ENCODE data around the gene MSMB. TPM values are rescaled to one million over a fixed set of nuclear protein-coding genes. Genes with fewer than 3 reads are reported as not detected.

The MSMB gene
- total RNA-seq, 1 experiment from 2014 or later = not detected

DNA sequence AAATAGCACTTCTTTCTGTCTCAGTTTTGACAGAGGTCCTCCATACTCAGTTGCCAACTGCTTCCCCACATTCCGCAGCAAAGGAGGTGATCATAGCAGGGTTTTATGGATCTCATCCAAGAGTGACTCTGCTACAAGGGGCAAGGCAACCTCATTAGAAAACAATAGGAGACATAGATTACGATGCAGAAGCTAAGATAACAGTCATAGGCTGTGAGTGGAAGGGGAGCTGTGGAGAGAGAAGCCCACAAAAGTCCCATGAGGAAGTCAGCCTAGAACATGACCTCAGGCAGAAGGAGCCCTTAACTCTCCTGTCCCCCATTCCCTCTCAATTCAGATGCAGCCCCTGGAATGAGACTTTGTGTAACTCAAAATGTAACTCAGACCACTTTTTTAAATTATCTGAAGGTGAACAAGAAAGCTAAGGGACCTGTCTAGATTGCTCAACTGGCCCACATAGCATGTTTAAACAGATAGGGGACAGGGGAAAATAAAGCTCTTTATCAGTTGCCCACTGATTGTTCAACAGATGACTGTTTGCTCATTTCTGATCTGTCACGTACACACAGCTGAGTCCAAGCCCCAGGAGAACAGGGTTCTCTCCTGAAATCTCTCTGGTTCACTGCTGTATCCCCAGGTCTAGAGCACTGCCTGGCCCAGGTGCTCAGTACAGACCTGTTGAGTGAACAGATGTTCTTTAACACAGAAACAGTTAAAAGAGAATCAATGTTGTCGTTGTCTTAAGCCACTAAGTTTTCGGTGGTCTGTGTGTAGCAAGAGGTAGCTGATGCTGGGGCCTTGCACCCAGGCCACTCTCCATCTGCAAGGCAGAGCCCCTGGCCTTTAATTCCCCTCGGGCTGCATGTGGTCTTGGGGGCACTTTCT is 14.2 kb downstream of the MSMB start (continued):
- TF ChIP-seq, protein P1, sequence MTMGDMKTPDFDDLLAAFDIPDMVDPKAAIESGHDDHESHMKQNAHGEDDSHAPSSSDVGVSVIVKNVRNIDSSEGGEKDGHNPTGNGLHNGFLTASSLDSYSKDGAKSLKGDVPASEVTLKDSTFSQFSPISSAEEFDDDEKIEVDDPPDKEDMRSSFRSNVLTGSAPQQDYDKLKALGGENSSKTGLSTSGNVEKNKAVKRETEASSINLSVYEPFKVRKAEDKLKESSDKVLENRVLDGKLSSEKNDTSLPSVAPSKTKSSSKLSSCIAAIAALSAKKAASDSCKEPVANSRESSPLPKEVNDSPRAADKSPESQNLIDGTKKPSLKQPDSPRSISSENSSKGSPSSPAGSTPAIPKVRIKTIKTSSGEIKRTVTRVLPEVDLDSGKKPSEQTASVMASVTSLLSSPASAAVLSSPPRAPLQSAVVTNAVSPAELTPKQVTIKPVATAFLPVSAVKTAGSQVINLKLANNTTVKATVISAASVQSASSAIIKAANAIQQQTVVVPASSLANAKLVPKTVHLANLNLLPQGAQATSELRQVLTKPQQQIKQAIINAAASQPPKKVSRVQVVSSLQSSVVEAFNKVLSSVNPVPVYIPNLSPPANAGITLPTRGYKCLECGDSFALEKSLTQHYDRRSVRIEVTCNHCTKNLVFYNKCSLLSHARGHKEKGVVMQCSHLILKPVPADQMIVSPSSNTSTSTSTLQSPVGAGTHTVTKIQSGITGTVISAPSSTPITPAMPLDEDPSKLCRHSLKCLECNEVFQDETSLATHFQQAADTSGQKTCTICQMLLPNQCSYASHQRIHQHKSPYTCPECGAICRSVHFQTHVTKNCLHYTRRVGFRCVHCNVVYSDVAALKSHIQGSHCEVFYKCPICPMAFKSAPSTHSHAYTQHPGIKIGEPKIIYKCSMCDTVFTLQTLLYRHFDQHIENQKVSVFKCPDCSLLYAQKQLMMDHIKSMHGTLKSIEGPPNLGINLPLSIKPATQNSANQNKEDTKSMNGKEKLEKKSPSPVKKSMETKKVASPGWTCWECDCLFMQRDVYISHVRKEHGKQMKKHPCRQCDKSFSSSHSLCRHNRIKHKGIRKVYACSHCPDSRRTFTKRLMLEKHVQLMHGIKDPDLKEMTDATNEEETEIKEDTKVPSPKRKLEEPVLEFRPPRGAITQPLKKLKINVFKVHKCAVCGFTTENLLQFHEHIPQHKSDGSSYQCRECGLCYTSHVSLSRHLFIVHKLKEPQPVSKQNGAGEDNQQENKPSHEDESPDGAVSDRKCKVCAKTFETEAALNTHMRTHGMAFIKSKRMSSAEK (CRISPR knock-in tag; IDR thresholded peaks at IDR 0.05; ENCODE audit: borderline replicate concordance) = no peak
- no peak for TF ChIP-seq KAT7 (CRISPR knock-in tag; IDR thresholded peaks at IDR 0.05; ENCODE audit: borderline replicate concordance)
- TF ChIP-seq, protein P2, sequence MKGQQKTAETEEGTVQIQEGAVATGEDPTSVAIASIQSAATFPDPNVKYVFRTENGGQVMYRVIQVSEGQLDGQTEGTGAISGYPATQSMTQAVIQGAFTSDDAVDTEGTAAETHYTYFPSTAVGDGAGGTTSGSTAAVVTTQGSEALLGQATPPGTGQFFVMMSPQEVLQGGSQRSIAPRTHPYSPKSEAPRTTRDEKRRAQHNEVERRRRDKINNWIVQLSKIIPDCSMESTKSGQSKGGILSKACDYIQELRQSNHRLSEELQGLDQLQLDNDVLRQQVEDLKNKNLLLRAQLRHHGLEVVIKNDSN (CRISPR knock-in tag; IDR thresholded peaks at IDR 0.05) = no peak
- no peak for TF ChIP-seq CREM (CRISPR knock-in tag; IDR thresholded peaks at IDR 0.05)
- TF ChIP-seq ZNF138 (CRISPR knock-in tag; conservative IDR thresholded peaks at IDR 0.05) = no peak
- TF ChIP-seq FOXP1 (CRISPR knock-in tag; IDR thresholded peaks at IDR 0.05; ENCODE audit: borderline replicate concordance) = no peak
- TF ChIP-seq, protein P3, sequence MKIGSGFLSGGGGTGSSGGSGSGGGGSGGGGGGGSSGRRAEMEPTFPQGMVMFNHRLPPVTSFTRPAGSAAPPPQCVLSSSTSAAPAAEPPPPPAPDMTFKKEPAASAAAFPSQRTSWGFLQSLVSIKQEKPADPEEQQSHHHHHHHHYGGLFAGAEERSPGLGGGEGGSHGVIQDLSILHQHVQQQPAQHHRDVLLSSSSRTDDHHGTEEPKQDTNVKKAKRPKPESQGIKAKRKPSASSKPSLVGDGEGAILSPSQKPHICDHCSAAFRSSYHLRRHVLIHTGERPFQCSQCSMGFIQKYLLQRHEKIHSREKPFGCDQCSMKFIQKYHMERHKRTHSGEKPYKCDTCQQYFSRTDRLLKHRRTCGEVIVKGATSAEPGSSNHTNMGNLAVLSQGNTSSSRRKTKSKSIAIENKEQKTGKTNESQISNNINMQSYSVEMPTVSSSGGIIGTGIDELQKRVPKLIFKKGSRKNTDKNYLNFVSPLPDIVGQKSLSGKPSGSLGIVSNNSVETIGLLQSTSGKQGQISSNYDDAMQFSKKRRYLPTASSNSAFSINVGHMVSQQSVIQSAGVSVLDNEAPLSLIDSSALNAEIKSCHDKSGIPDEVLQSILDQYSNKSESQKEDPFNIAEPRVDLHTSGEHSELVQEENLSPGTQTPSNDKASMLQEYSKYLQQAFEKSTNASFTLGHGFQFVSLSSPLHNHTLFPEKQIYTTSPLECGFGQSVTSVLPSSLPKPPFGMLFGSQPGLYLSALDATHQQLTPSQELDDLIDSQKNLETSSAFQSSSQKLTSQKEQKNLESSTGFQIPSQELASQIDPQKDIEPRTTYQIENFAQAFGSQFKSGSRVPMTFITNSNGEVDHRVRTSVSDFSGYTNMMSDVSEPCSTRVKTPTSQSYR (CRISPR knock-in tag; IDR thresholded peaks at IDR 0.05) = no peak
- TF ChIP-seq MYBL2 (CRISPR knock-in tag; IDR thresholded peaks at IDR 0.05) = no peak
- TF ChIP-seq SOX15 (CRISPR knock-in tag; IDR thresholded peaks at IDR 0.05) = no peak
- TF ChIP-seq FOXJ3 (CRISPR knock-in tag; IDR thresholded peaks at IDR 0.05; ENCODE audit: borderline replicate concordance) = no peak
- TF ChIP-seq EMX1 (CRISPR knock-in tag; IDR thresholded peaks at IDR 0.05) = no peak
- TF ChIP-seq, protein P4, sequence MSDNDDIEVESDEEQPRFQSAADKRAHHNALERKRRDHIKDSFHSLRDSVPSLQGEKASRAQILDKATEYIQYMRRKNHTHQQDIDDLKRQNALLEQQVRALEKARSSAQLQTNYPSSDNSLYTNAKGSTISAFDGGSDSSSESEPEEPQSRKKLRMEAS (CRISPR knock-in tag; IDR thresholded peaks at IDR 0.05) = no peak
- TF ChIP-seq ATF1 (CRISPR knock-in tag; IDR thresholded peaks at IDR 0.05) = no peak
- no peak for TF ChIP-seq ZNF416 (CRISPR knock-in tag; IDR thresholded peaks at IDR 0.05)

DNA sequence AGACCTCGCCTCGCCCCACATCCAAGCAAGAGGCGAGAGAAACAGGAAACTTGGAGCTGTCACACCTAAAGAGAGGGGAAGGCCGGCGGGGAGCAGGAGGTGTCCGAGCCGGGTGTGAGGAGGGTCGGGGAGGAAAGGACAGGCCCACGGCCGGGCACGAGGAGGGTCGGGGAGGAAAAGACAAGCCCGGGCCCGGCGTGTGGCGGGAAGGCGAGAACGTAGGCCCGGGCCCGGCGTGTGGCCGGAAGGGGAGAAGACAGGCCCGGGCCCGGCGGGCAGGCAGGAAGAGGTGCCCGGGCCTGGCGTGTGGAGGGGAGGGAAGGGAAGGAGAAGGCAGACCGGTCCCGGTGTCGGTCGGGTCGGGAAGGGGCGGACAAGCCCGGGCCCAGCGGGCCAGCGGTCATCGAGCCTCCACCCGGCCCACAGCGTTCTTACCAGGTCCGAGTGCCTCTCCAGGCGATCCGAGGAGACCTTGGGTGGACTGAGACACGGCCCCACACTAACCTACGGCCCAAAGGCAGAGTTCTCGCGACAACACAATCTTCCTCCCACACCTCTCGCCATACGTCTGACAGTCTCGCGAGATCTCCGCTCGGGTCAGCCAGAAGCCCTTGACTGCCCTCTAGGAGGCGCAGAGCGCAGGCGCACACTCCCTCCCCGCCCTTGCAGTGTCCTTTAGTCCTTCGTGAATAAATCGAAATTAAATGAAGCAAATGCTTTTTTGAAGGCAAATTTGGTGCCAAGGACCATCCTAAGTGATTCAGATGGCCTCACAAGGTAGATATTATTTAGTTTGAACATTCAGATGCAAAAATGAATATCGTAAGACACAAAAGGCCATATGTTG is 15.8 kb downstream of the MSMB start, which contains the start of gene NCOA4:
NCOA4 (minus strand) TSS at position 533 of the 847 bp plus-strand sequence. CDS start 13,943 bp downstream, outside the sequence.
- ATAC-seq (peak; percentile 96), DNase-seq (ENCODE audit: low spot score) (peak; percentile 98)
- Mint-ChIP-seq H3K27me3 (ENCODE audit: low read depth) (no peaks in the 10 kb centered on the region), H3K4me1 (peaks cover 23% of the 10 kb centered on the region), H3K36me3 (no peaks in the 10 kb centered on the region), H3K4me3 (peak within 1 kb of the TSS; percentile 89), H3K9me3 (no peaks in the 10 kb centered on the region), H3K27ac (peak within 1 kb of the TSS; percentile 92)
- POLR2A ChIA-PET = interaction anchor here (0.7 kb wide), 1 partner anchor 172 kb away, joined by 6 read pairs; no protein-coding TSS in a partner anchor
- CTCF ChIA-PET = interaction anchor here (1.0 kb wide), 1 partner anchor 10 kb away, joined by 5 read pairs; no protein-coding TSS in a partner anchor
- TF ChIP-seq TP53 (CRISPR knock-in tag; IDR thresholded peaks at IDR 0.05) (no peak), GRHL2 (CRISPR knock-in tag; IDR thresholded peaks at IDR 0.05; ENCODE audit: insufficient replicate concordance, severe bottlenecking) (no peak), FOXK1 (CRISPR knock-in tag; IDR thresholded peaks at IDR 0.05) (peak; percentile 32; the same call in 1 of the 2 replicates)
- TF ChIP-seq, protein P5, sequence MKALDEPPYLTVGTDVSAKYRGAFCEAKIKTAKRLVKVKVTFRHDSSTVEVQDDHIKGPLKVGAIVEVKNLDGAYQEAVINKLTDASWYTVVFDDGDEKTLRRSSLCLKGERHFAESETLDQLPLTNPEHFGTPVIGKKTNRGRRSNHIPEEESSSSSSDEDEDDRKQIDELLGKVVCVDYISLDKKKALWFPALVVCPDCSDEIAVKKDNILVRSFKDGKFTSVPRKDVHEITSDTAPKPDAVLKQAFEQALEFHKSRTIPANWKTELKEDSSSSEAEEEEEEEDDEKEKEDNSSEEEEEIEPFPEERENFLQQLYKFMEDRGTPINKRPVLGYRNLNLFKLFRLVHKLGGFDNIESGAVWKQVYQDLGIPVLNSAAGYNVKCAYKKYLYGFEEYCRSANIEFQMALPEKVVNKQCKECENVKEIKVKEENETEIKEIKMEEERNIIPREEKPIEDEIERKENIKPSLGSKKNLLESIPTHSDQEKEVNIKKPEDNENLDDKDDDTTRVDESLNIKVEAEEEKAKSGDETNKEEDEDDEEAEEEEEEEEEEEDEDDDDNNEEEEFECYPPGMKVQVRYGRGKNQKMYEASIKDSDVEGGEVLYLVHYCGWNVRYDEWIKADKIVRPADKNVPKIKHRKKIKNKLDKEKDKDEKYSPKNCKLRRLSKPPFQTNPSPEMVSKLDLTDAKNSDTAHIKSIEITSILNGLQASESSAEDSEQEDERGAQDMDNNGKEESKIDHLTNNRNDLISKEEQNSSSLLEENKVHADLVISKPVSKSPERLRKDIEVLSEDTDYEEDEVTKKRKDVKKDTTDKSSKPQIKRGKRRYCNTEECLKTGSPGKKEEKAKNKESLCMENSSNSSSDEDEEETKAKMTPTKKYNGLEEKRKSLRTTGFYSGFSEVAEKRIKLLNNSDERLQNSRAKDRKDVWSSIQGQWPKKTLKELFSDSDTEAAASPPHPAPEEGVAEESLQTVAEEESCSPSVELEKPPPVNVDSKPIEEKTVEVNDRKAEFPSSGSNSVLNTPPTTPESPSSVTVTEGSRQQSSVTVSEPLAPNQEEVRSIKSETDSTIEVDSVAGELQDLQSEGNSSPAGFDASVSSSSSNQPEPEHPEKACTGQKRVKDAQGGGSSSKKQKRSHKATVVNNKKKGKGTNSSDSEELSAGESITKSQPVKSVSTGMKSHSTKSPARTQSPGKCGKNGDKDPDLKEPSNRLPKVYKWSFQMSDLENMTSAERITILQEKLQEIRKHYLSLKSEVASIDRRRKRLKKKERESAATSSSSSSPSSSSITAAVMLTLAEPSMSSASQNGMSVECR (CRISPR knock-in tag; IDR thresholded peaks at IDR 0.05; ENCODE audit: borderline replicate concordance) = peak; percentile 40; the same call in 1 of the 2 replicates
- TF ChIP-seq, protein P4 (CRISPR knock-in tag; IDR thresholded peaks at IDR 0.05) = 0 out of 2 replicates have a peak, but pooled peaks have one; percentile 42
